Measurements from ENCODE around the gene GALNTL6. TPM values are rescaled to one million over a fixed set of nuclear protein-coding genes. Genes with fewer than 3 reads are reported as not detected.

GALNTL6 gene
- total and polyA plus RNA-seq, 9 of the 15 experiments (the other 6 are each of a cell fraction or from before 2014, with no cell fraction given), result 0.18 to 0.50 (median 0.29) TPM

DNA sequence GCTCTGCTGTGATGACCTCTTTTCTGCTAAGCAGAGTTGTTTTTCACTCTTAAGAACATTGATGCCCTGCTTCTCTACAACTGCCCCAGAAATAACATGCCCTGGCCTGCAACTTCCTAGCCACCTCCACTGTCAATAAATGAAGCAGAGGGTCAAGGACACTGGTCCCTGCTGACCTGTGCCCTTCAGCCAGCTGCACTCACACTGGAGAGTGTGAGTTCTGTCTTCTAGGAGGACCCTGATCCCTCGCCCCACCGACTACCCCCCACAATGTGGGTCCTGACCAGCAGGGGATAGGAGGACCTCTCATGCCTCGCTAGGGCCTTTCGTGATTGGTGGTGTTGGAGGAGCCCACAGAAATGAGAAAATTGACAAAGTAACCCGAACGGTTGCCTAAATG is 947.3 kb downstream of the GALNTL6 start:
- no peak for DNase-seq (ENCODE audit: extremely low read depth in 1 of 4, low spot score in 3 of 4)
- intact Hi-C loops (cut with micrococcal nuclease), result no loop called here

More for the DNA sequence above, 947.3 kb downstream of the GALNTL6 start:
- Histone ChIP-seq H3K9ac (ENCODE audit: insufficient read depth in 1 of 2, low read depth in 2 of 2, low read length in 2 of 2) (no peak overlapping the region), H3K27me3 (ENCODE audit: control insufficient read depth in 2 of 2, insufficient read depth in 2 of 2, low read length in 2 of 2) (no peaks in the 10 kb centered on the region), H3K9me1 (ENCODE audit: control insufficient read depth, insufficient read depth, low read length) (no peaks in the 10 kb centered on the region), H3K4me2 (ENCODE audit: insufficient read depth, low read length) (no peak overlapping the region), H3K4me1 (replicated peaks in 1 of 2; ENCODE audit: control insufficient read depth in 2 of 2, insufficient read depth in 2 of 2, low read length in 2 of 2) (no peaks in the 10 kb centered on the region), H2AFZ (ENCODE audit: low read depth, low read length) (no peak overlapping the region), H3K36me3 (ENCODE audit: control insufficient read depth, insufficient read depth, low read length) (no peaks in the 10 kb centered on the region), H4K20me1 (replicated peaks; ENCODE audit: control insufficient read depth, insufficient read depth, low read length) (no peaks in the 10 kb centered on the region), H3K9me3 (replicated peaks; ENCODE audit: control insufficient read depth, insufficient read depth, low read depth, low read length) (no peaks in the 10 kb centered on the region), H3K4me3 (no peak overlapping the region), H3K79me2 (ENCODE audit: control insufficient read depth, insufficient read depth, low read length) (no peaks in the 10 kb centered on the region), H3K27ac (ENCODE audit: extremely low read depth, low read depth, low read length) (no peak overlapping the region)
- under 1% methylated on average over 6 of the region's 6 CpGs for WGBS (ENCODE audit: insufficient coverage, low coverage, missing lambda C conversion rate)
- BruUV-seq (replicated peaks), result no TSS peak
- no peak for FAIRE-seq
- ChIA-PET CTCF (ENCODE audit: low intra/inter-chr PET ratio) (no interaction called here), POLR2A (no interaction called here)
- TF ChIP-seq SRSF7 (optimal IDR thresholded peaks at IDR 0.05; ENCODE audit: low read depth, low read length) (no peak), ZNF764 (CRISPR knock-in tag; IDR thresholded peaks at IDR 0.05; ENCODE audit: low read depth) (no peak), SMARCA5 (IDR thresholded peaks at IDR 0.05) (no peak), MCM7 (IDR thresholded peaks at IDR 0.05) (no peak), CBX8 (IDR thresholded peaks at IDR 0.05; ENCODE audit: borderline replicate concordance, extremely low read depth, low read depth, low read length, poor library complexity, severe bottlenecking) (no peak), ZNF121 (CRISPR knock-in tag; conservative IDR thresholded peaks at IDR 0.05) (no peak), LARP7 (IDR thresholded peaks at IDR 0.05) (no peak), ZNF175 (CRISPR knock-in tag; IDR thresholded peaks at IDR 0.05; ENCODE audit: low read depth) (no peak), TOE1 (IDR thresholded peaks at IDR 0.05; ENCODE audit: borderline replicate concordance) (no peak), TOE1 (CRISPR knock-in tag; IDR thresholded peaks at IDR 0.05; ENCODE audit: borderline replicate concordance, low read depth) (no peak), THAP7 (CRISPR knock-in tag; IDR thresholded peaks at IDR 0.05) (no peak)
- TF ChIP-seq, protein P1, sequence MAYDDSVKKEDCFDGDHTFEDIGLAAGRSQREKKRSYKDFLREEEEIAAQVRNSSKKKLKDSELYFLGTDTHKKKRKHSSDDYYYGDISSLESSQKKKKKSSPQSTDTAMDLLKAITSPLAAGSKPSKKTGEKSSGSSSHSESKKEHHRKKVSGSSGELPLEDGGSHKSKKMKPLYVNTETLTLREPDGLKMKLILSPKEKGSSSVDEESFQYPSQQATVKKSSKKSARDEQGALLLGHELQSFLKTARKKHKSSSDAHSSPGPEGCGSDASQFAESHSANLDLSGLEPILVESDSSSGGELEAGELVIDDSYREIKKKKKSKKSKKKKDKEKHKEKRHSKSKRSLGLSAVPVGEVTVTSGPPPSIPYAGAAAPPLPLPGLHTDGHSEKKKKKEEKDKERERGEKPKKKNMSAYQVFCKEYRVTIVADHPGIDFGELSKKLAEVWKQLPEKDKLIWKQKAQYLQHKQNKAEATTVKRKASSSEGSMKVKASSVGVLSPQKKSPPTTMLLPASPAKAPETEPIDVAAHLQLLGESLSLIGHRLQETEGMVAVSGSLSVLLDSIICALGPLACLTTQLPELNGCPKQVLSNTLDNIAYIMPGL (CRISPR knock-in tag; IDR thresholded peaks at IDR 0.05), result no peak
- ATAC-seq, result no peak
- in situ Hi-C loops (cut with MboI), result no loop called here

Data from K562 (cell line).